Measurements from ENCODE around the gene ANKRD28.

ANKRD28 gene

DNA sequence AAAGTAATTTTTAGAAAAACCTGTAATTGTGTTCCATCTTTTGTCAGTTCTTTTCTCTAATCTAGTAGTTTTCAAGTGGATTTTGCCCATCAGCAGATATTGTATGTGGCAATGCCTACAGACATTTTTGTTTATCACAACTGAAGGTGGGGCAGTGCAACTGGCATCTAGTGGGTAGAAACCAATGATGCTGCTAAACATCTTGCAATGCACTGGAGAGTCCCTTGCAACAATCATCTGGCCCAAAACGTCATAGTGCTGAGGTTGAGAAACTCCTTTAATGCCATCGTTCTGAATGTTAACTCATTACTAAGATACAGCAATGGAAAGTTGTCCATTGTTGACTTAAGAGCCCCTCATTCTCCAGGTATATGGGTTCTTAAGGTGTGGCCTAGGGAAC is 116.1 kb downstream of the ANKRD28 start:
- TF ChIP-seq, protein P1, sequence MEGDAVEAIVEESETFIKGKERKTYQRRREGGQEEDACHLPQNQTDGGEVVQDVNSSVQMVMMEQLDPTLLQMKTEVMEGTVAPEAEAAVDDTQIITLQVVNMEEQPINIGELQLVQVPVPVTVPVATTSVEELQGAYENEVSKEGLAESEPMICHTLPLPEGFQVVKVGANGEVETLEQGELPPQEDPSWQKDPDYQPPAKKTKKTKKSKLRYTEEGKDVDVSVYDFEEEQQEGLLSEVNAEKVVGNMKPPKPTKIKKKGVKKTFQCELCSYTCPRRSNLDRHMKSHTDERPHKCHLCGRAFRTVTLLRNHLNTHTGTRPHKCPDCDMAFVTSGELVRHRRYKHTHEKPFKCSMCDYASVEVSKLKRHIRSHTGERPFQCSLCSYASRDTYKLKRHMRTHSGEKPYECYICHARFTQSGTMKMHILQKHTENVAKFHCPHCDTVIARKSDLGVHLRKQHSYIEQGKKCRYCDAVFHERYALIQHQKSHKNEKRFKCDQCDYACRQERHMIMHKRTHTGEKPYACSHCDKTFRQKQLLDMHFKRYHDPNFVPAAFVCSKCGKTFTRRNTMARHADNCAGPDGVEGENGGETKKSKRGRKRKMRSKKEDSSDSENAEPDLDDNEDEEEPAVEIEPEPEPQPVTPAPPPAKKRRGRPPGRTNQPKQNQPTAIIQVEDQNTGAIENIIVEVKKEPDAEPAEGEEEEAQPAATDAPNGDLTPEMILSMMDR (conservative IDR thresholded peaks at IDR 0.05) = no peak
- H3K27ac ChIP-seq = peak overlapping the region; percentile 84

DNA sequence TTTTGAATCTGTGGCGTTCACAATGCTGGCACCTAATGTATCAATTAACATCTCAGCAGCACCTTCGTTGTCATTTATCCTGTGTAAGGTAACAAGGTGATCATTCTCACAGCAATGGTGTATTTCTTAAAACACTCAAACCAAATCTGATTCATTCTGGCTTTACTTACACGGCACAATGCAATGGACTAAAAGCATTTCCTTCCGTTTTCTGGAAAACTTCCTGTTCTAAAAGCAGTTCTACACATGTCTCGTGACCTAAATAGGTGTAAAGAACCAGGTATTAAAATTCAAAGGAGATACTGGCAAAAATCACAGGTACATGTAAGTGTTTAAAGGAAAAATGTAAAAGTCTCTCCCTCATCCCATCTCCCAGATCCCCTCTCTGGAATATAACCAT is 118.5 kb downstream of the ANKRD28 start:
- TF ChIP-seq, protein P1 (conservative IDR thresholded peaks at IDR 0.05) = no peak
- no peak overlapping the region for H3K27ac ChIP-seq

DNA sequence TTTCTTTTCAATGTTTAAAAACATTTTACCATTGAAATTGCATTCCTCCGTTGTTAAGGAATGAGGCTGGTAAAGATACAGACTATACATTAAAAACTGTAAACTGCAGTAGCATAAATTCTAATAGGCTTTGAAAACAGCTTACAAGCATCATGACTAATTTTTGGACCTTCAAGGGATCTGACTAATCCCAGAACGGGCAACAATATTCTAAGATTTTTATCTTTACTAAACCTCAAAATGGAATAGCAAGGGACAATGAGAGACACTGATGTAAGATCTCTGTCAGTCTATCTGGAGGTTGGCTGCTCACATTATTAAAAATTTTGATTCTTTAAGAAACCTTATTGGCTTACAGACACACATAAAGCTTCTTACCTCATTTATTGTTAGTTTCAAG is 121.5 kb downstream of the ANKRD28 start:
- TF ChIP-seq, protein P1 (conservative IDR thresholded peaks at IDR 0.05) = no peak
- H3K27ac ChIP-seq = no peak overlapping the region

DNA sequence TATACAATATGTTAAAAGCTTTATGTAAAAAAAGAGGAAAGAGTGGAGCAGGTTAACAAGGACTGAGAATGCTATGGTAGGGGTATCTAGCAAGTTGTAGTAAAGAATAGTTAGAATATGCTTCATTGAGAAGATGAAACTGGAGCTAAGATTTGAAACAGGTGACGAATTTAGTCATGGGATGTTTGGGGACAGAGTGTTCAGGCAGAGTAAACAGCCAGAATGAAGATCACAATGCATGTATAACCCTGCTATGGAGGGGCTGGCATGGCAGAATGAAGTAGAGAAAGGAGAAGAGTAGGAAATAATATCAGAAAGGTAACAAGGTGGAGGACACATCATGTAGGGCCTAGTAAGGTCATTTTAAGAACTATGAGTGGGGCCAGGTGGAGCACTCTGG is 124.2 kb downstream of the ANKRD28 start:
- peak overlapping the region; percentile 51; the same call in 1 of the 2 replicates for H3K27ac ChIP-seq

DNA sequence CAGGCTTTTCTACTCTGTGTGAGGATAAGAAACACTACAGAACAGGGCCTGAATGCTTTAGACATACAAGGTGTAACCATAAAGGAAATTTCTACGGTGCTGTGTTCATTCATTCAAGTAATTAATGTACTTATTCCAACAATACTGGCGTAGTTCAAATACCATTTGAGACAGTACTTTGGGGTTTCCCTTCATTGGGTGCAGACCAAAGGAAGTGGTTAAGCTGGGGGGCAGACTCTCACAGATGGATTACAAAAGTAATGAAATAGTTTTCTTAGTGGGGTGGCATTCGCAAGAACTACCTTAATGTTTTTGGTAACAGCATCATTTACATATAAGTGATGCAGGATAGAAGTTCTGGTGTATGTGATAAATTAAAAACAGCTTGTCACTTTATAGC is 130.3 kb downstream of the ANKRD28 start:
- TF ChIP-seq, protein P1 (conservative IDR thresholded peaks at IDR 0.05) = no peak

More for the DNA sequence above, 124.2 kb downstream of the ANKRD28 start:
- TF ChIP-seq, protein P1 (conservative IDR thresholded peaks at IDR 0.05) = no peak

DNA sequence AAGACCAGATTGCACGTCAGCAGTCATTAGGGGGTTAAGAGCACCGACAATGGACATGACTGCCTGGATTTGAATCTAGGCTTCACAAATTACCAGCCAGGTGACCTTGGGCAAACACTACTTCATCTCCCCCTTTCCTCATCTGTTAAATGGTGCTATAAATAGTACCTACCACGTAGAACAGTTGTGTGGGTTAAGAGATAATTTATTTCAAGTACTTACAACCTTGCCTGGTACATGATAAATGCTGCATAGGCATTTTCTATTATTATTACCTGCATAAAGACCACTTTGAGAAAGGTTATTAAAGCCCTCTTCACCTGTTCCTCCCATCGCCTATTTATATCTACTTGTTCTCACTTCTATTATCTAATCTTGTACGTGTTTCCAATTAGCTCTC is 131.5 kb downstream of the ANKRD28 start:
- TF ChIP-seq, protein P1 (conservative IDR thresholded peaks at IDR 0.05) = no peak
- no peak overlapping the region for H3K27ac ChIP-seq

More for the DNA sequence above, 130.3 kb downstream of the ANKRD28 start:
- H3K27ac ChIP-seq = no peak overlapping the region

DNA sequence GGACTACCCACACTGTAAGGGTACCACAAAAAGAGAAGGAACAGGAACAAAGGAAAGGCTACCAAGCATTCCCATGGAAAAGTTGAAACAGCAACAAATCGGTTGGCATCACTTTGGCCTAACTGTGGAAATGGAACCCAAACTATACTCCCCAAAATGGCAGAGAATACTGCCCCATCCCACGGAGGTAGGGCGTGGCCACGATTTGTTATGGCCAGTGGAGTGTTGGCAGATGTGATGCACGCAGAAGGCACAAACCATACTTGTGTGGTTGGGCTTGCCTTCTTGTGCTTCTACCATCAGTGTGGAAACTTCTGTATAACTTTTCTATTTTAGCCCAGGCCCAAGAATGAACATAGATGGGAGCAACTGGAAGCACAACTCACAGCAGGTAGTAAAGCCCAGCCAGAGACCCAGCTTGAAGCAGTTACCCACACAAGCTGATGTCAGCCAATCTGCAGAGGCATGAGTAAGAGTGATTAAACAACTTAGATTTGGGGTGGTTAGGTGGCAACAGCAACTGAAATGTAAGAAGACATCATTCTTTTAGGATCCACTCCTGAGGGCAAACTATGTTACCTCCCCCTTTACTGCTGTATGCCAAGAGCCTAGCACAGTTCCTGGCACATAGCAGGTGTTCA is 132.1 kb downstream of the ANKRD28 start:
- no peak overlapping the region for H3K27ac ChIP-seq
- TF ChIP-seq, protein P1 (conservative IDR thresholded peaks at IDR 0.05) = no peak

All from VCaP (cell line).